ENCODE results near the gene FBXO39.
"Not testable (repeated sequence)": the region's sequence is repeated elsewhere in the genome, so short reads cannot be mapped to it uniquely, and the experiment has no call there.

GRCh38 chr17:6774906-6775305 is 1.1 kb upstream of the FBXO39 start:
- not testable (repeated sequence) for TF ChIP-seq CTCF (IDR thresholded peaks at IDR 0.05; ENCODE audit: insufficient read depth, low read length, poor library complexity, severe bottlenecking); EZH2phosphoT487 (conservative IDR thresholded peaks at IDR 0.05; ENCODE audit: low read length)
